Neural progenitor cell (in vitro differentiated cells): Measurements from ENCODE around the gene AMN.

ENCODE experiments used
- EZH2 ChIP-seq: fragments of 200-600 bp; sonication (generic); IDR thresholded peaks from 2 replicates; pipeline ENCODE4 v1.6.1; 2017; ENCODE audit warnings: antibody characterized with exemption, mild to moderate bottlenecking, moderate library complexity
- EZH2phosphoT487 ChIP-seq: fragments of 200-600 bp; sonication (generic); IDR thresholded peaks from 2 replicates; pipeline ENCODE4 v1.6.1; 2017; ENCODE audit warnings: antibody characterized with exemption
- TF ChIP-seq, protein P1 (sequence below): fragments of 200-600 bp; sonication (generic); IDR thresholded peaks from 2 replicates; pipeline ENCODE4 v1.5.1; 2017; ENCODE audit warnings: antibody characterized with exemption, mild to moderate bottlenecking

DNA sequence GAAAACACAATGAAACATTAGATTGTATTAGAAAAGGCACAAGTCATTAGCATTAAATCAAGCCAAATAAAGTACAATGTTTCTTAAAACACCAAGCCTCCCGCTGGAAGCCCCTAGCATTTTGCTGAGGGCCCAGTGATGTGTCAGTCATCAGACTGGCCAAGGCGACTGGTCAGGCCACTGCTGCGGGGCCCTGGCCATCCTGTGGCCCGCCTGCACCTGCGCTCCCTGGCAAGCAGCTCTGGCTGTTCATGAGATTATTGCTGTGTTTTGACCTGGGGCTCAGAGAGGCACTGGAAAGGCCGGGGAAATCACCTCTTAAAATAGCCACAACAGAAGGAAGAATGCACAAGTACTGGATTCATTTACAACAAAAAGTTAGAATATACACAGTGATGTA lies 24.2 kb upstream of the AMN start:
- TF ChIP-seq, protein P1, sequence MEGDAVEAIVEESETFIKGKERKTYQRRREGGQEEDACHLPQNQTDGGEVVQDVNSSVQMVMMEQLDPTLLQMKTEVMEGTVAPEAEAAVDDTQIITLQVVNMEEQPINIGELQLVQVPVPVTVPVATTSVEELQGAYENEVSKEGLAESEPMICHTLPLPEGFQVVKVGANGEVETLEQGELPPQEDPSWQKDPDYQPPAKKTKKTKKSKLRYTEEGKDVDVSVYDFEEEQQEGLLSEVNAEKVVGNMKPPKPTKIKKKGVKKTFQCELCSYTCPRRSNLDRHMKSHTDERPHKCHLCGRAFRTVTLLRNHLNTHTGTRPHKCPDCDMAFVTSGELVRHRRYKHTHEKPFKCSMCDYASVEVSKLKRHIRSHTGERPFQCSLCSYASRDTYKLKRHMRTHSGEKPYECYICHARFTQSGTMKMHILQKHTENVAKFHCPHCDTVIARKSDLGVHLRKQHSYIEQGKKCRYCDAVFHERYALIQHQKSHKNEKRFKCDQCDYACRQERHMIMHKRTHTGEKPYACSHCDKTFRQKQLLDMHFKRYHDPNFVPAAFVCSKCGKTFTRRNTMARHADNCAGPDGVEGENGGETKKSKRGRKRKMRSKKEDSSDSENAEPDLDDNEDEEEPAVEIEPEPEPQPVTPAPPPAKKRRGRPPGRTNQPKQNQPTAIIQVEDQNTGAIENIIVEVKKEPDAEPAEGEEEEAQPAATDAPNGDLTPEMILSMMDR, result no peak
- TF ChIP-seq EZH2phosphoT487 (no peak), EZH2 (no peak)
